ENCODE data around the gene MAP2K6.

GRCh38 chr17:69468207-69468606 is 53.7 kb downstream of the MAP2K6 start:
- TF ChIP-seq, protein P1, sequence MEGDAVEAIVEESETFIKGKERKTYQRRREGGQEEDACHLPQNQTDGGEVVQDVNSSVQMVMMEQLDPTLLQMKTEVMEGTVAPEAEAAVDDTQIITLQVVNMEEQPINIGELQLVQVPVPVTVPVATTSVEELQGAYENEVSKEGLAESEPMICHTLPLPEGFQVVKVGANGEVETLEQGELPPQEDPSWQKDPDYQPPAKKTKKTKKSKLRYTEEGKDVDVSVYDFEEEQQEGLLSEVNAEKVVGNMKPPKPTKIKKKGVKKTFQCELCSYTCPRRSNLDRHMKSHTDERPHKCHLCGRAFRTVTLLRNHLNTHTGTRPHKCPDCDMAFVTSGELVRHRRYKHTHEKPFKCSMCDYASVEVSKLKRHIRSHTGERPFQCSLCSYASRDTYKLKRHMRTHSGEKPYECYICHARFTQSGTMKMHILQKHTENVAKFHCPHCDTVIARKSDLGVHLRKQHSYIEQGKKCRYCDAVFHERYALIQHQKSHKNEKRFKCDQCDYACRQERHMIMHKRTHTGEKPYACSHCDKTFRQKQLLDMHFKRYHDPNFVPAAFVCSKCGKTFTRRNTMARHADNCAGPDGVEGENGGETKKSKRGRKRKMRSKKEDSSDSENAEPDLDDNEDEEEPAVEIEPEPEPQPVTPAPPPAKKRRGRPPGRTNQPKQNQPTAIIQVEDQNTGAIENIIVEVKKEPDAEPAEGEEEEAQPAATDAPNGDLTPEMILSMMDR (optimal IDR thresholded peaks at IDR 0.05 in 1 of 3, IDR thresholded peaks at IDR 0.05 in 1 of 3, conservative IDR thresholded peaks at IDR 0.05 in 1 of 3; ENCODE audit: extremely low read depth in 1 of 3, insufficient read depth in 2 of 3, low read length in 3 of 3), result no peak
- no peak for TF ChIP-seq EZH2 (IDR thresholded peaks at IDR 0.05; ENCODE audit: low read length)

Data from keratinocyte (primary cell).